Measurements from ENCODE around the gene MSLN.

- TF ChIP-seq CTCF (IDR thresholded peaks at IDR 0.05; ENCODE audit: low read depth, low read length), result no peak
- TF ChIP-seq POLR2A (IDR thresholded peaks at IDR 0.05; ENCODE audit: extremely low read depth, insufficient read length), result no peak
These were observed 34.9 kb upstream of the MSLN start for GRCh38 chr16:725463-726187.

All from NB4 (cell line).